ENCODE measurements around the gene GAS6. TPM values are rescaled to one million over a fixed set of nuclear protein-coding genes. Genes with fewer than 3 reads are reported as not detected.

Gene GAS6
- total RNA-seq, 2 donors from 2014 or later = 83.0 to 145 TPM

DNA sequence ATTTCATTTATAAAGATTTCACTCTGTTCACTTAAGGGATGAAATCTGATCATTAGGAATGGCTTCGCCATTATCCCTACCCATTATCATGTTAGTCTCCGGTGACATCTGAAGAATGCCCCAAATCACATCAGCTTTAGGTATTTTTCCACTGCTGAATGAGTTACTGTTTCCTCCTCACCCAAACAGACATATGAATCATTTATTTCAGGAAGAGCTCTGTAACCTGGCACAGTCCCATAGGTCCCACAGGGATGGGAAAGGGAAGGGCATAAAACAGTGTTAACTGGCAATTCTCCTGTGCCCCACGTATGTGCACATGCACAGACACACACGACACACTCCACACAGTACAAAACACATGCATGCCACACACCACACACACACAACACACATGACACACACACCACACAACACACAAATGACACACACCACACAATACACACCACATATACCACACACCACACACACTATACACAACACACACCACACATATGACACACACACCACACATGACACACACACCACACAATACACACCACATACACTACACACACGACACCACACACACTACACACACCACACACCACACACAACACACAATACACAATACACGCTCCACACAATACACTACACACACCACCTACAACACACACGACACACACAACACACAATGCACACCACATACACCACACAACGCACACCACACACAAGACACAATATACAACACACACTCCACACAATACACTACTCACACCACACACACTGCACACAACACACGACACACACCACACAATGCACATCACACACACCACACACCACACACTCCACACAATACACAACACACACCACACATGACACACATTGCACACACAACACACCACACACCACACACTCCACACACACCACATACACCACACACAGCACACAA is 89.4 kb downstream of the GAS6 start:
- 53 to 67% methylated on average over 9 of the region's 9 CpGs for WGBS, 2 donors
- intact Hi-C loops (cut with DNase I) = no loop called here
- peak; percentile 53 for ATAC-seq
- Histone ChIP-seq H3K27ac (no peak overlapping the region), H3K4me1 (no peaks in the 10 kb centered on the region), H3K4me3 (no peak overlapping the region), H3K36me3 (replicated peaks in 1 of 2; ENCODE audit: insufficient read depth in 1 of 2, low read depth in 2 of 2) (no peaks in the 10 kb centered on the region), H3K27me3 (no peaks in the 10 kb centered on the region), H3K9me3 (peaks cover 0 to 4% (median 0%) of the 10 kb centered on the region in 3 donors)
- no peak for DNase-seq
- TF ChIP-seq, protein P1, sequence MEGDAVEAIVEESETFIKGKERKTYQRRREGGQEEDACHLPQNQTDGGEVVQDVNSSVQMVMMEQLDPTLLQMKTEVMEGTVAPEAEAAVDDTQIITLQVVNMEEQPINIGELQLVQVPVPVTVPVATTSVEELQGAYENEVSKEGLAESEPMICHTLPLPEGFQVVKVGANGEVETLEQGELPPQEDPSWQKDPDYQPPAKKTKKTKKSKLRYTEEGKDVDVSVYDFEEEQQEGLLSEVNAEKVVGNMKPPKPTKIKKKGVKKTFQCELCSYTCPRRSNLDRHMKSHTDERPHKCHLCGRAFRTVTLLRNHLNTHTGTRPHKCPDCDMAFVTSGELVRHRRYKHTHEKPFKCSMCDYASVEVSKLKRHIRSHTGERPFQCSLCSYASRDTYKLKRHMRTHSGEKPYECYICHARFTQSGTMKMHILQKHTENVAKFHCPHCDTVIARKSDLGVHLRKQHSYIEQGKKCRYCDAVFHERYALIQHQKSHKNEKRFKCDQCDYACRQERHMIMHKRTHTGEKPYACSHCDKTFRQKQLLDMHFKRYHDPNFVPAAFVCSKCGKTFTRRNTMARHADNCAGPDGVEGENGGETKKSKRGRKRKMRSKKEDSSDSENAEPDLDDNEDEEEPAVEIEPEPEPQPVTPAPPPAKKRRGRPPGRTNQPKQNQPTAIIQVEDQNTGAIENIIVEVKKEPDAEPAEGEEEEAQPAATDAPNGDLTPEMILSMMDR (IDR thresholded peaks at IDR 0.05) = no peak
- no peak for TF ChIP-seq POLR2A (IDR thresholded peaks at IDR 0.05)

DNA sequence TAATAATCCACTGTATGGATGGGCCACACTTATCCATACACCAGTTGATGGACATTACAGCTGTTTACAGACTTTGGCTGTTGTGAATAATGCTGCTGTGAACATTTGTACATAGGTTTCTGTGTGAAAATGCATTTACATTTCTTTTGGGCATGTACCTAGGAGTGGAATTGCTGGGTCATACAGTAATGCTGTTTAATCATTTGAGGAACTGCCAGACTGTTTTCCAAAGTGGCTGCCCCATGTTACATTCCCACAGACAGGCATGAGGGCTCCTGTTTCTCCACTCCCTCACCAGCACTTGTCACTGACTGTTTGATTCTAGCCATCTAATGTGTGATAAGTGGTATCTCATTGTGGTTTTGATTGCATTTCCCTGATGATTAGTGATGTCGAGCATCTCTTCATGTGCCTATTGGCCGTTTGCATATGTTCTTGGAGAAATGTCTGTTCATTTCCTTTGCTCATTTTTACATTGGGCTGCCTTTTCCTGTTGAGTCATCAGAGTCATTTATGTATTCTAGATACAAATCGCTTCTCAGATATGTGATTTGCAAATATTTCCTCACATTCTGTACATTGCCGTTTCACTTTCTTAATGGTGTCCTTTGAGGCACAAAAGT is 92.1 kb downstream of the GAS6 start:
- TF ChIP-seq POLR2A (IDR thresholded peaks at IDR 0.05) = no peak
- TF ChIP-seq, protein P1 (IDR thresholded peaks at IDR 0.05) = no peak
- no peak for ATAC-seq
- intact Hi-C loops (cut with DNase I) = no loop called here
- peaks cover 0 to 4% (median 0%) of the 10 kb centered on the region in 3 donors for H3K9me3 ChIP-seq
- no peaks in the 10 kb centered on the region for H3K36me3 ChIP-seq (replicated peaks in 1 of 2; ENCODE audit: insufficient read depth in 1 of 2, low read depth in 2 of 2)
- WGBS, 2 donors = 36 to 43% methylated on average over 4 of the region's 4 CpGs
- H3K27ac ChIP-seq = no peak overlapping the region
- H3K4me1 ChIP-seq = no peaks in the 10 kb centered on the region
- no peaks in the 10 kb centered on the region for H3K27me3 ChIP-seq
- DNase-seq = no peak
- H3K4me3 ChIP-seq = no peak overlapping the region

DNA sequence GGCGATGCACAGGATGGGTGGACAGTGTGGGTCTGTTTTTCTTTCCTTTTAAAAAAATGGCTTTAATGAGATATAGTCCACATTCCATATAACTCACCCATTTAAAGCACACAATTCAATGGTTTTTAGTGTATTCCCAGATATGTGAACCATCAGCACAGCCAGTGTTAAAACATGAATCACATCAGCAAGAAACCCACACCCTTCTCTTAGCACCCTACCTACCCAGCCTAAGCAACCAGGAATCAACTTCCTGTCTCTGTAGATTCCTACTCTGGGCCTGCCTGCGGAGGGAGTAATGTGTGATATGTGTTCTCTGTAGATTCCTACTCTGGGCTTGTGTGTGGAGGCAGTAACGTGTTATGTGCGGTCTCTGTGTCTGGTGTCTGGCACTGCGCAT is 92.9 kb downstream of the GAS6 start:
- TF ChIP-seq, protein P1 (IDR thresholded peaks at IDR 0.05) = no peak
- TF ChIP-seq POLR2A (IDR thresholded peaks at IDR 0.05) = no peak
- Histone ChIP-seq H3K27ac (no peak overlapping the region), H3K36me3 (replicated peaks in 1 of 2; ENCODE audit: insufficient read depth in 1 of 2, low read depth in 2 of 2) (no peaks in the 10 kb centered on the region), H3K9me3 (peaks cover 0 to 4% (median 0%) of the 10 kb centered on the region in 3 donors), H3K27me3 (no peaks in the 10 kb centered on the region), H3K4me1 (no peaks in the 10 kb centered on the region), H3K4me3 (no peak overlapping the region)
- 91 to 94% methylated on average over 5 of the region's 5 CpGs for WGBS, 2 donors
- intact Hi-C loops (cut with DNase I) = no loop called here
- ATAC-seq = no peak
- DNase-seq = no peak

Other genes with a start within 250 kb of the GAS6 start
- gene ATP4B, start 205.9 kb downstream of the GAS6 start, total RNA-seq = not detected
- not detected for gene GRK1, start 196.9 kb downstream of the GAS6 start, total RNA-seq
- 1 to 10 TPM; 1.0 to 4.6 TPM for gene TMEM255B, start 104.8 kb downstream of the GAS6 start, total RNA-seq
- gene C13orf46, start 110.0 kb upstream of the GAS6 start, total RNA-seq = 10 to 100 TPM; 28.8 to 38.6 TPM